Chondrocyte (in vitro differentiated cells): ENCODE measurements around the gene CCT6A. TPM values are rescaled to one million over a fixed set of nuclear protein-coding genes. Genes with fewer than 3 reads are reported as not detected.
"Not testable (repeated sequence)": the region's sequence is repeated elsewhere in the genome, so short reads cannot be mapped to it uniquely, and the experiment has no call there.

ENCODE experiments used
- DNase-seq: peaks from one replicate; pipeline ENCODE4 v3.0.0; 2021; ENCODE audit warnings: mixed read lengths, low spot score
- H3K27ac Mint-ChIP-seq: one replicate; pipeline ENCODE4 v1.8.0; 2021; ENCODE audit warnings: mild to moderate bottlenecking, moderate library complexity, mixed read lengths; ENCODE audit not compliant: unreplicated experiment
- H3K27me3 Mint-ChIP-seq: 2 replicates; pipeline ENCODE4 v1.8.0; 2021; ENCODE audit warnings: low read depth, mixed read lengths
- H3K36me3 Mint-ChIP-seq: 2 replicates; pipeline ENCODE4 v1.8.0; 2021; ENCODE audit warnings: low read depth, mixed read lengths
- H3K4me1 Mint-ChIP-seq: 2 replicates; pipeline ENCODE4 v1.8.0; 2021; ENCODE audit warnings: low read depth, mild to moderate bottlenecking, mixed read lengths
- H3K4me3 Mint-ChIP-seq: one replicate; pipeline ENCODE4 v1.8.0; 2021; ENCODE audit warnings: mild to moderate bottlenecking, moderate library complexity, mixed read lengths; ENCODE audit not compliant: unreplicated experiment
- H3K9me3 Mint-ChIP-seq: 2 replicates; pipeline ENCODE4 v1.8.0; 2021; ENCODE audit warnings: low read depth, mixed read lengths
- total RNA-seq: library from RNA; stranded (reverse); gene quantifications from 3 replicates; pipeline ENCODE4 v1.2.1, GENCODE V29; 2021
- TF ChIP-seq, protein P1 (sequence below): fragments of 200-600 bp; sonication (generic); IDR thresholded peaks from 2 replicates; pipeline ENCODE4 v1.5.0; 2021; ENCODE audit warnings: antibody characterized with exemption, mild to moderate bottlenecking, moderate library complexity

CCT6A gene
- total RNA-seq, 1 donor from 2014 or later = 101 TPM

DNA sequence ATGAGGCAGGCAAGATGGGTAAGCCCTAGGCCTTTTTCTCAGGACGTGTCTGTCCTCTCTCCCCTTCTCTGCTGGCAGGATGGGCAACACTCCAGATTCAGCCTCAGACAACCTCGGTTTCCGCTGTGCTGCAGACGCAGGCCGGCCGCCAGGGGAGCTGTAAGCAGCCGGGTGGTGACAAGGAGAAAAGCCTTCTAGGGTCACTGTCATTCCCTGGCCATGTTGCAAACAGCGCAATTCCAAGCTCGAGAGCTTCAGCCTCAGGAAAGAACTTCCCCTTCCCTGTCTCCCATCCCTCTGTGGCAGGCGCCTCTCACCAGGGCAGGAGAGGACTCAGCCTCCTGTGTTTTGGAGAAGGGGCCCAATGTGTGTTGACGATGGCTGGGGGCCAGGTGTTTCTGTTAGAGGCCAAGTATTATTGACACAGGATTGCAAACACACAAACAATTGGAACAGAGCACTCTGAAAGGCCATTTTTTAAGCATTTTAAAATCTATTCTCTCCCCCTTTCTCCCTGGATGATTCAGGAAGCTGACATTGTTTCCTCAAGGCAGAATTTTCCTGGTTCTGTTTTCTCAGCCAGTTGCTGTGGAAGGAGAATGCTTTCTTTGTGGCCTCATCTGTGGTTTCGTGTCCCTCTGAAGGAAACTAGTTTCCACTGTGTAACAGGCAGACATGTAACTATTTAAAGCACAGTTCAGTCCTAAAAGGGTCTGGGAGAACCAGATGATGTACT lies 28.1 kb downstream of the CCT6A start:
- peaks cover 22% of the 10 kb centered on the region for H3K4me1 Mint-ChIP-seq
- peak overlapping the region; percentile 89 for H3K27ac Mint-ChIP-seq
- peaks cover 15% of the 10 kb centered on the region for H3K36me3 Mint-ChIP-seq
- no peaks in the 10 kb centered on the region for H3K27me3 Mint-ChIP-seq
- DNase-seq = peak; percentile 87
- H3K4me3 Mint-ChIP-seq = no peak overlapping the region
- TF ChIP-seq, protein P1, sequence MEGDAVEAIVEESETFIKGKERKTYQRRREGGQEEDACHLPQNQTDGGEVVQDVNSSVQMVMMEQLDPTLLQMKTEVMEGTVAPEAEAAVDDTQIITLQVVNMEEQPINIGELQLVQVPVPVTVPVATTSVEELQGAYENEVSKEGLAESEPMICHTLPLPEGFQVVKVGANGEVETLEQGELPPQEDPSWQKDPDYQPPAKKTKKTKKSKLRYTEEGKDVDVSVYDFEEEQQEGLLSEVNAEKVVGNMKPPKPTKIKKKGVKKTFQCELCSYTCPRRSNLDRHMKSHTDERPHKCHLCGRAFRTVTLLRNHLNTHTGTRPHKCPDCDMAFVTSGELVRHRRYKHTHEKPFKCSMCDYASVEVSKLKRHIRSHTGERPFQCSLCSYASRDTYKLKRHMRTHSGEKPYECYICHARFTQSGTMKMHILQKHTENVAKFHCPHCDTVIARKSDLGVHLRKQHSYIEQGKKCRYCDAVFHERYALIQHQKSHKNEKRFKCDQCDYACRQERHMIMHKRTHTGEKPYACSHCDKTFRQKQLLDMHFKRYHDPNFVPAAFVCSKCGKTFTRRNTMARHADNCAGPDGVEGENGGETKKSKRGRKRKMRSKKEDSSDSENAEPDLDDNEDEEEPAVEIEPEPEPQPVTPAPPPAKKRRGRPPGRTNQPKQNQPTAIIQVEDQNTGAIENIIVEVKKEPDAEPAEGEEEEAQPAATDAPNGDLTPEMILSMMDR = peak; percentile 56
- no peaks in the 10 kb centered on the region for H3K9me3 Mint-ChIP-seq

DNA sequence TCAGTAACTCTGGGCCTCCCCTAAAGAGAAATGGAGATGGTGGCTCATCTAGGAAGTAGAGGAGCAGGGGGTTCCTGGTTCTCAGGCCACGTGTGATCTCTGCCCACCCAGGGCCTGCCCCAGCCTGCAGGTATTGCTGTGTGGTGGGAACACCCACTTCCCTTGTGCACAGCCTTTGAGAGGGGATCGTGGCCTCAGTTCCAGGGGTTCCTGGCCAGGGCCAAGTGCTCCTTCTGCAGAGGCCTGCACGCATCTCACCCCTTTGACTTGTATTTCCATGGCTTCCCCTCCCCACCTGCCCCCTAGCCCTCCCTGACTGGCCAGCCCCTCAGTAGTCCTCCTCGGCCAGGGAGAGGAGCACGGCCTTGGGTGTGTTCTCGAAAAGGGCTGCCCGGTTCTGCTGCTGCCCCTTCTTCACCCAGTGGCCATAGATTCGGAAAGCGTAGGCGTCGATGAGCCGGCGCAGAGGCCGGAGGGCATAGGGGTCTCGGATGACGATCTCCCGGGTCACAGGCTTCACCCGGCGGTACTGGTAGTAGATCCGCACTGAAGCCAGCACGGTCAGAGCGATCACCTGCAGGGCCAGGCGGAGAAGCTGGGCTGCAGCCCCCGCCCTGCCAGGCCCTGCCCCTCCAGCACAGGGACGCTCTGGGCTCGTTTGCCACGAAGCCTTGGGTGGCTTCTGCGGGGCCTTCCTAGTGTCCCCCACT lies 29.3 kb downstream of the CCT6A start:
- not testable (repeated sequence) for H3K27me3 Mint-ChIP-seq, H3K9me3 Mint-ChIP-seq, H3K4me3 Mint-ChIP-seq
- Mint-ChIP-seq H3K36me3 (peaks cover 15% of the 10 kb centered on the region), H3K4me1 (peaks cover 22% of the 10 kb centered on the region), H3K27ac (peak overlapping the region; percentile 89)
- DNase-seq = peak; percentile 77

DNA sequence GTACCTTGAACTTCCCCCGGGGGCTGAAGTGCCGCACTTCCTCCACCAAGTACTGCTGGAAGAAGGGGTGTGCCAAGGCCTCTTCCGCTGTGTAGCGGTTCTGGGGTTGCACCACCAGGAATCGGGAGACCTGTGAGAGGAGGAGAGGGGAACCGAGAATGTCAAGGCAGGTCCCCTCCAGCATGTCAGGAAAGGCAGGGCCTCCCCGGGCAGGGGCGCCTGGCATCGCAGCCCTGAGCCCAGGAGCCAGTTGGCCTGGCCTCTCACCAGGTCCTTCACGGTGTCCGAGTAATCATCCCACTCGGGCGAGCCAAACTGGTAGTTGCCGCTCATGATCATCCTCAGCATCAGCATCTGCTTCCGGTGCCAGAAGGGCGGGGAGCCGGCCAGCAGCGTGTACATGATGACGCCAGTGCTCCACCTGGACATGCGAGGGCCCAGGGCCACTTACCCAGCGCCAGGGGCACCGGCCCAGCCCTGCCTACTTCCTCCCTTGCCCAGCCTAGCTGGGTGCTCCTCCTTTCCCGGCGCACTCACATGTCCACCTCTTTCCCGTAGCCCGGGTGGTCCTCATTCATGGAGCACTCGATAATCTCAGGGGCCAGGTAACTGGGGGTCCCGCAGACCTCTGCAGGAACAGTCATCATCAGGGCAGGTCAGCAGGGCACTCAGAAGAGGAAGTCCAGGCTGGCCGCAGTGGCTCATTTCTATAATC lies 30.2 kb downstream of the CCT6A start:
- TF ChIP-seq, protein P1 = no peak
- DNase-seq = peak; percentile 94
- peaks cover 11% of the 10 kb centered on the region for H3K36me3 Mint-ChIP-seq
- H3K27me3 Mint-ChIP-seq = no peaks in the 10 kb centered on the region
- H3K4me3 Mint-ChIP-seq = no peak overlapping the region
- peaks cover 22% of the 10 kb centered on the region for H3K4me1 Mint-ChIP-seq
- H3K27ac Mint-ChIP-seq = no peak overlapping the region
- H3K9me3 Mint-ChIP-seq = no peaks in the 10 kb centered on the region

DNA sequence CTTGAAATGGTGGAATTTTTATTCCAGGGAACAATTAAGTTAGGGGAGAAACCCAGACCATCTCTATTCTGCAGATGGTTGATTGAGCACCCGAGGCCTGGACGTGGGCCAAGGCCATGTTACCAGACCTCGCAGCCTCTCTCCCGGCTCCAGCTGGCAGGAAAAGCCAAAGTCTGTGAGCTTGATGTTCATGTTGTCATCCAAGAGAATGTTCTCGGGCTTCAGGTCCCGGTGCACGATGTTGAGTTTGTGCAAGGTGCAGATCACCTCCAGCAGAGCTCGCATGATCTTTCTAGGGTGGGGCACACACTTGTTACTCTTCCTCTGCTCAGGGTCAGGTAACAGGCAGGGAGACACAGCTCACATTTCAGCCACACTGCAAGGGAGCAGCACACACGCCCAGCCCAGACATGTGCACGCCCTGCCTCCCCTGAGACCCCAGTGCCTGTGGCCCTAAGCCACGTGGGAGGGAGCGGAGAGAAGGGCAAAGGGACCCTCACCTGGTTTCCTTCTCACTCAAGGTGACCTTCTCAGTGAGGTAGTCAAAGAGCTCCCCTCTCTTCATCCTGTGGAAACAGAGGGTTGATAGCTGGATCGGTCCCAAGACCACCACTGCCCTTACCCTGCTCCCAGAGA lies 31.7 kb downstream of the CCT6A start:
- no peaks in the 10 kb centered on the region for H3K9me3 Mint-ChIP-seq
- TF ChIP-seq, protein P1 = no peak
- DNase-seq = peak; percentile 56
- no peak overlapping the region for H3K27ac Mint-ChIP-seq
- H3K4me3 Mint-ChIP-seq = no peak overlapping the region
- peaks cover 11% of the 10 kb centered on the region for H3K36me3 Mint-ChIP-seq
- no peaks in the 10 kb centered on the region for H3K27me3 Mint-ChIP-seq
- H3K4me1 Mint-ChIP-seq = peaks cover 22% of the 10 kb centered on the region

DNA sequence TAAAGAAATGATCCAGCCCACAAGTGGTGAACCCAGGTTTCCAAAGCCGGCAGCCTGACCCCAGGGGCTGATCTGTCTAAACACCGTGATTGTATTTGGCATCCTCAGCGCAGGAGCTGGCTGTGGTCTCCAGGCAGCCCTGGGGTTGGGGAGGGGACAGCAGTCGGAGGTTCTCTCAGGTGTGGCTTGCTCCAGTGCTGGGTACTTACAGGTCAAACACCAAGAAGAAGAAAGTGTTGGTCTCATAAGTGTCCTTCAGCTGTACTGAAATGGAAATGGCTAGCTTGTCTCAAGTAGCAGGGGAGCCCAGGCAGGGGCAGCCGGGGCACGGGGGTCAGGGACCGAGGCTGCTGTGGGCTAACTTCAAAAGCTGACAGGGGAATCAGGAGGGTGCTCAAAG lies 35.2 kb downstream of the CCT6A start:
- TF ChIP-seq, protein P1 = no peak
- Mint-ChIP-seq H3K36me3 (peaks cover 7% of the 10 kb centered on the region), H3K27ac (no peak overlapping the region), H3K9me3 (no peaks in the 10 kb centered on the region), H3K4me1 (peaks cover 6% of the 10 kb centered on the region), H3K4me3 (no peak overlapping the region), H3K27me3 (no peaks in the 10 kb centered on the region)
- DNase-seq = peak; percentile 74
